ENCODE results near the gene EXOSC6.
"Not testable (repeated sequence)": the region's sequence is repeated elsewhere in the genome, so short reads cannot be mapped to it uniquely, and the experiment has no call there.

The EXOSC6 gene

DNA sequence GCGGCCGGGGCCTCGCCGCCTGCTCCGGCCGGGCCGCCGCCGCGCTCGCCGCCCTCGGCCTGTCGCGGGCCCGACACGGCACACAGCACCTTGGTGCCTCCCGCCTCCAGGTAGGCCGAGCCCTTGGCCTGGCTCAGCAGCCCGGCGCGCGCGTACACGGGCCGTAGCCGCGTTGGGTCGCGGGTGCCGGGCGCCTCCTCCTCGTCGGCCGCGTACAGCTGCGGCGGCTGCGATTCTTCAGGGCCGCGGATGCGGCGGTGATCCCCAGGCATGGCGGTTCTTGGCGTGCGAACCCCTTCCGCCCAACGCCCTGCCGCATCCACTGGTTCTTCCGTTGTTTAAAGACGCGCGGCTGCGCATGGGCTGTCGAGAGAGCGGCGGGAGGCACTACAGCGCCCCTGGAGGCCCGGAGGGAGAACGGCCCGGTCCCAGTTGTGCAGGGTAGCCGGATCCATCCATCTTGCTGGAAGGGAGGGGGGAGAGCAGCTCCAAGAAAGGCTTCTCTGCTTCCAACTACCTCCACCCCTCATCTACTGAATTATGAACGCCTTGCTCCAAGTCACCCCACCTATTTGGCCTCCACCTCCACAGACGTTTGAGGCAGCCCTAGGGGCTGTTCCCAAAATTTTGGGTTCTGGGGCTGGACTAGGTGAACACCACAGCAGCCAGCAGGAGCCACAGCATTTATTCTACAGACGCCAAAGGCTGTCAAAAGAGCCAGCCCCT, at the start of gene EXOSC6:
Gene EXOSC6 (minus strand): TSS at position 312 of the 726 bp plus-strand sequence. CDS start 40 bp downstream, at position 272.
- peak; percentile 97 for DNase-seq (ENCODE audit: low spot score)
- TF ChIP-seq, protein P1, sequence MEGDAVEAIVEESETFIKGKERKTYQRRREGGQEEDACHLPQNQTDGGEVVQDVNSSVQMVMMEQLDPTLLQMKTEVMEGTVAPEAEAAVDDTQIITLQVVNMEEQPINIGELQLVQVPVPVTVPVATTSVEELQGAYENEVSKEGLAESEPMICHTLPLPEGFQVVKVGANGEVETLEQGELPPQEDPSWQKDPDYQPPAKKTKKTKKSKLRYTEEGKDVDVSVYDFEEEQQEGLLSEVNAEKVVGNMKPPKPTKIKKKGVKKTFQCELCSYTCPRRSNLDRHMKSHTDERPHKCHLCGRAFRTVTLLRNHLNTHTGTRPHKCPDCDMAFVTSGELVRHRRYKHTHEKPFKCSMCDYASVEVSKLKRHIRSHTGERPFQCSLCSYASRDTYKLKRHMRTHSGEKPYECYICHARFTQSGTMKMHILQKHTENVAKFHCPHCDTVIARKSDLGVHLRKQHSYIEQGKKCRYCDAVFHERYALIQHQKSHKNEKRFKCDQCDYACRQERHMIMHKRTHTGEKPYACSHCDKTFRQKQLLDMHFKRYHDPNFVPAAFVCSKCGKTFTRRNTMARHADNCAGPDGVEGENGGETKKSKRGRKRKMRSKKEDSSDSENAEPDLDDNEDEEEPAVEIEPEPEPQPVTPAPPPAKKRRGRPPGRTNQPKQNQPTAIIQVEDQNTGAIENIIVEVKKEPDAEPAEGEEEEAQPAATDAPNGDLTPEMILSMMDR (IDR thresholded peaks at IDR 0.05; ENCODE audit: borderline replicate concordance, control extremely low read depth, extremely low read depth, insufficient read depth, missing control alignments), result peak; percentile 87
- in situ Hi-C loops (cut with MboI; ENCODE audit: low sequenced_read_pairs, unreplicated experiment), result no loop called here

DNA sequence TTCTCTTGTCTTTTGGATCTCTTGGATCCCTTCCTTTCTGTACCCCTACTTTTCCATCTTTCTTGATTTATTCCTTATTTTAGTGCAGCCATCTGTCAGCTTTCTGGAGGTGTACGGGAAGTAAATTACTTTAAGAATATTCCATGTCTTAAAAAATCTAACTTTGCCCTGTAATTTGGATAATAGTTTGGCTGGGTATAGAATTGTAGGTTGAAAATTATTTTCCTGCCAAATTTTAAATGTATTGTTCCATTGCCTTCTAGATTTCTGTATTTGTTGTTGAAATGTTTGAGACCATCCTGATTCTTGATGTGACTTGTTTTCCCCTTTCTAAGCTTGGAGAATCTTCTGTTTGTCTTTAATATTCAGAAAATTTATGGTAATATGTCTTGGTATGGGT, 49.4 kb upstream of the EXOSC6 start:
- in situ Hi-C loops (cut with MboI; ENCODE audit: low sequenced_read_pairs, unreplicated experiment), result no loop called here
- no peak for DNase-seq (ENCODE audit: low spot score)
- TF ChIP-seq, protein P1 (IDR thresholded peaks at IDR 0.05; ENCODE audit: borderline replicate concordance, control extremely low read depth, extremely low read depth, insufficient read depth, missing control alignments), result no peak

DNA sequence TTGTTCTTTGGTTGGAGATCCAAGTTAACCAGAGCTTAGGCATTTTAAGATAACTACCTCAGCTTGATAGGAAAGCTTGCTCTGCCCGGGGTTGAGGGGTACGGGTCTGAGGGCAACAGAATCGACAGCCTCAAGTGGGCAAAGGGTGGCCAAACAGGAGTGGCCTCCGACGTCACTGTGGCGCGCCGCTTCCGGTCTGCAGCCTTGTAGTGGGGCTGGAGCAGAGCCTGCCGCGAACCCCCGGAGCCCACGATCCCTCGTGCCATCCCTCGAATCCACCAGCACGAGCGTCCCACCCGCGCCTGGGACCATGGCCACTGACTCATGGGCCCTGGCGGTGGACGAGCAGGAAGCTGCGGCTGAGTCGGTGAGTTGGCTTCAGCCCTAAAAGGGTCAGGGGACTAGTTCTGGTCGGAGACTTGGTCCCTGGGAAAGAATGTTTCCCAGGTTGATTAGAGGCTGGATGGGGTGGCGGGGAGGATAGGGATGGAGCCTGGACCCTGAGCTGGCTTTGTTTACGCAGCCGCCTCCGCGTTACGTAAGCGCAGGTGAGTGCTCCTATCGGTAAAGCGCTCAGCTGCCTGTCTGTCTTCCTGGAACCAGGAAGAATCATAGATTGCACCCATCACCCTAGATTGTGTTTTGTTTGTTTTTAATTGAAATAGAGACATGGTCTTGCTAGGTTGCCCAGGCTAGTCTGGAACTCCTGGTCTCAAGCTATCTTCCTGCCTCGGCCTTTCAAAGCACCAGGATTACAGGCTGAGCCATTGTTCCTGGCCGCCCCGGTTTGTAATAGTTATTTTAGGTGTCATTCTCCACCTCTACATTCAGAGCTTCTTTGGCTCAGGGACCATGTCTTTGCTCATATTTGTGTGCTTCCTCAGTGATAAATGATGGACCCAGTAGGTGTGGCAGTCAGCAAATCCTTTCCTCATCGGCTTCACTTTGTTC, 47.5 kb upstream of the EXOSC6 start, which contains the start of gene DDX19B:
Gene DDX19B (plus strand): TSS at position 199 of the 951 bp plus-strand sequence. CDS start 112 bp downstream, at position 311.
- TF ChIP-seq, protein P1 (IDR thresholded peaks at IDR 0.05; ENCODE audit: borderline replicate concordance, control extremely low read depth, extremely low read depth, insufficient read depth, missing control alignments), result no peak
- in situ Hi-C loops (cut with MboI; ENCODE audit: low sequenced_read_pairs, unreplicated experiment), result no loop called here
- peak; percentile 84 for DNase-seq (ENCODE audit: low spot score)

DNA sequence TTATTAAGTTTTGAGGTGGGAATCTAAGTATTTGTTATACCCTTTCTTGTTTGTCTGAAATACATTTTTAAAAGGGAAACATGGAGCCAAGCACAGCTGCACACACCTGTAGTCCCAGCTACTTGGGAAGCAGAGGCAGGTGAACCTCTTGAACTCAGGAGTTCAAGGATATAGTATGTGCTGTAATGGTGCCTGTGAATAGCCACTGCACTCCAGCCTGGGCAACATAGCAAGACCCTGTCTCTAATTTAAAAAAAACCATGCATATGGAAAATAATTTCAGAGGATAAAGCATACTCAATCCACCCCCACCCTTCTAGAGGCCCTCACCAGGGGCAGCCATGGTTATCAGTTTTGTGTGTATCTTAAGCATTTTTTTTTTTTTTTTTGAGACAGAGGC, 43.9 kb upstream of the EXOSC6 start:
- in situ Hi-C loops (cut with MboI; ENCODE audit: low sequenced_read_pairs, unreplicated experiment), result no loop called here
- DNase-seq (ENCODE audit: low spot score), result no peak
- TF ChIP-seq, protein P1 (IDR thresholded peaks at IDR 0.05; ENCODE audit: borderline replicate concordance, control extremely low read depth, extremely low read depth, insufficient read depth, missing control alignments), result no peak

DNA sequence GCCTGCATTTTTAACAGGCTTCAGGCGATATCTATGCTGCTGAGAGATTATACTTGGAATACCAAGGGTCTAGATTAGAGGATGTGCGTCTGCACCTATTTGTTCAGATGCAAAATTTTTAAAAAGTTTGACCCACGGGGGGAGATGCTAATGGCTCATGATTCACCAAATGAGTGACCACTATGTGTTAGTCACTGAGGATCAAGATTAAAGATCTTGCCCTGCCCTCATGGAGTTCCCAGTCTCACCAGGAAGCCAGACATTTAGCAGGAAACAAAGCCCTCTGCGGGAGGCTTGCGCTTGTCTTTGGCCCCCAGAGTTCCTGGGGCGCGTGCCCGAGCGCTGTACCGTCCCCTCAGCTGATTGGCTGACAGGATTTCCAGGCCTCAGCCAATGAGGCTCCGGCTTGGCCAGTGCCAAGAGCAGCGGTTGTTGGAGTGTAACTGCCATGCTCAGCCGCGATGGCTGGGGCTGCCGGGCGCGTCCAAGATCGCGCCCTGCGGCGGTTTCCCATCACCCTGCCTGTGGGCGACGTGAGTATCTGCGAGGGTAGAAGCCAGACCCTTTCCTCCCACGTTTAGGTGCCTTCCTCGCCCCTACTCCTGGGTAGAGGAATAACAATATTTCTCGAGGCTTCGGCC, 42.8 kb upstream of the EXOSC6 start:
- no peak for DNase-seq (ENCODE audit: low spot score)
- TF ChIP-seq, protein P1 (IDR thresholded peaks at IDR 0.05; ENCODE audit: borderline replicate concordance, control extremely low read depth, extremely low read depth, insufficient read depth, missing control alignments), result no peak
- in situ Hi-C loops (cut with MboI; ENCODE audit: low sequenced_read_pairs, unreplicated experiment), result no loop called here

DNA sequence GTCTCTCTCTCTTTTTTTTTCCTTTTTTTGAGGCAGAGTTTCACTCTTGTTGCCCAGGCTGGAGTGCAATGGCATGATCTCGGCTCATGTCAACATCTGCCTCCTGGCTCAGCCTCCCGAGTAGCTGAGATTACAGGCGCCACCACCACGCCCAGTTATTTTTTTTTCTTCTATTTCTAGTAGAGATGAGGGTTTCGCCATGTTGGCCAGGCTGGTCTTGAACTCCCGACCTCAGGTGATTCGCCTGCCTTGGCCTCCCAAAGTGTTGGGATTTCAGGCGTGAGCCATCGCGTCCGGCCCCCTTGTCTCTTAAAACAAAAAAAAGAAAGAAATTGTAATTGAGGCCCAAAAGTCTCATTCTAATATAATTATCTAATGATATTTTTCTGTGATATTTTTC, 40.4 kb upstream of the EXOSC6 start:
- in situ Hi-C loops (cut with MboI; ENCODE audit: low sequenced_read_pairs, unreplicated experiment); DNase-seq (ENCODE audit: low spot score): not testable (repeated sequence)
